GM23338 (cell line): ENCODE measurements around the gene SPATA13.

Source experiments
- CTCF ChIP-seq, 2 experiments: fragments of 200-600 bp in 1 of 2; sonication (generic) in 1 of 2; conservative IDR thresholded peaks; 2 replicates each; pipeline versions ENCODE4 v1.5.1 to v1.6.1; 2016 to 2017; ENCODE audit warnings: antibody characterized with exemption in 2 of 2, low read depth in 2 of 2, mild to moderate bottlenecking in 2 of 2, moderate library complexity in 1 of 2
- EZH2 ChIP-seq: fragments of 200-600 bp; sonication (generic); IDR thresholded peaks from one replicate; pipeline ENCODE4 v1.8.0; 2017; ENCODE audit warnings: antibody characterized with exemption, mild to moderate bottlenecking, low read depth; ENCODE audit not compliant: unreplicated experiment
- EZH2phosphoT487 ChIP-seq: fragments of 200-600 bp; sonication (generic); IDR thresholded peaks from one replicate; pipeline ENCODE4 v1.8.1; 2018; ENCODE audit warnings: antibody characterized with exemption; ENCODE audit not compliant: unreplicated experiment
- JUNB ChIP-seq: IDR thresholded peaks from one replicate; pipeline ENCODE4 v1.6.1; 2016; ENCODE audit warnings: antibody characterized with exemption; ENCODE audit not compliant: unreplicated experiment
- POLR2AphosphoS5 ChIP-seq: IDR thresholded peaks from 2 replicates; pipeline ENCODE4 v1.6.1; 2016; ENCODE audit warnings: antibody characterized with exemption, low read depth
- REST ChIP-seq: IDR thresholded peaks from one replicate; pipeline ENCODE4 v1.6.1; 2018; ENCODE audit warnings: antibody characterized with exemption; ENCODE audit not compliant: unreplicated experiment
- ZNF114 ChIP-seq: fragments of 250-450 bp; sonication (Bioruptor Pico); IDR thresholded peaks from 2 replicates; pipeline ENCODE4 v1.5.0; 2020; ENCODE audit warnings: mild to moderate bottlenecking, moderate library complexity
- ZNF331 ChIP-seq: fragments of 250-450 bp; sonication (Bioruptor Pico); IDR thresholded peaks from 2 replicates; pipeline ENCODE4 v1.5.0; 2020; ENCODE audit warnings: low read depth, mild to moderate bottlenecking, moderate library complexity

DNA sequence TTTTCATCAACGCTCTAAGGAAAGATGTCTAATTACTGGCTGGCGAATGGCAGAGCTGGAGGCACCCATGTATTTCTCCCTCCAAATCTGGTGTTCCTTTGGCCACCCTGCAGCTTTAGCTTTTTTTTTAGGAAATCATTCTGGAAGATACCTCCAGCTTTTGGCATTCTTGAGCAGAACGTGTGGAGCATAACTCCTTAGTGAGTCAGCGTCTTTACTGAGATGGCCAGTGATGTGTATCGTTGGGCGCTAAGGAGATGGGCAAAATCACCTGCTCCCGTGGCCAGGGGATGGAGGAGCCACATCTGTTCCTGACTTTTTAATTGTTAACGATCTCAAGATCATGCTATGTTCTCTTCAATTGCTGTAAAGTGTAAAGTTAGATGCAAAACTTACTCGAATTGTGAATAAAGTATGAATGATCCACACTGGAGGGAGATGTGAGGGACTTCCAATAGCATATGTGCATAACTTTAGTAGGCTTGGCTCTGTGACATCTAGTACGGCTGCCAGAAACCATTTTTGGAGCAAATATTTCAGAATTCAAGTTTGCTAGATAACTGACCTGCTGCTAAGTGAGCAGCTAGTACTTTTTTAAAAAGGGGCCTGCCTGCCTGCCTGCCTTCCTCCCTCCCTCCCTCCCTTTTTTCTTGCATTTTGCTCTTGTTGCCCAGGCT, 124.5 kb downstream of the SPATA13 start:
- no peak for TF ChIP-seq CTCF (conservative IDR thresholded peaks at IDR 0.05; ENCODE audit: low read depth in 2 of 2)
- no peak for TF ChIP-seq POLR2AphosphoS5
- TF ChIP-seq REST, result no peak
- TF ChIP-seq EZH2, result no peak
- no peak for TF ChIP-seq EZH2phosphoT487
- TF ChIP-seq JUNB, result no peak
- no peak for TF ChIP-seq ZNF114 (CRISPR knock-in tag)
- TF ChIP-seq ZNF331, result no peak
